H1 (cell line): ENCODE measurements around the gene CD247. TPM values are rescaled to one million over a fixed set of nuclear protein-coding genes. Genes with fewer than 3 reads are reported as not detected.

Experiments used
- CTCF ChIA-PET: fragments of 300-600 bp; sonication (Branson Sonifier 250); formaldehyde crosslinking; loops from one replicate; lab custom pipeline; 2021; ENCODE audit not compliant: partially characterized antibody; lab: Charles Lee
- POLR2A ChIA-PET: fragments of 300-600 bp; sonication (Branson Sonifier 250); formaldehyde crosslinking; loops from one replicate; lab custom pipeline; 2021; ENCODE audit warnings: inconsistent platforms; ENCODE audit not compliant: partially characterized antibody; lab: Charles Lee
- DNase-seq, 2 experiments: peaks; one replicate each; pipeline versions ENCODE4 v3.0.0 to v3.0.0-alpha.2; 2010 to 2022; ENCODE audit warnings: low spot score in 2 of 2, low read depth in 1 of 2, mixed read lengths in 1 of 2
- FAIRE-seq: peaks from 2 replicates; lab custom pipeline; 2011; peaks lifted over from hg19 to GRCh38; lab: Jason Lieb, UNC
- H2AFZ ChIP-seq: 2 replicates; pipeline ENCODE4 v1.8.1; 2012; ENCODE audit warnings: low read length, inconsistent platforms
- H2AK5ac ChIP-seq: 2 replicates; pipeline ENCODE4 v1.6.1; 2013; ENCODE audit warnings: low read depth, low read length
- H2BK120ac ChIP-seq: replicated peaks from 2 replicates; pipeline ENCODE3; 2013; ENCODE audit warnings: low read depth, low read length, inconsistent platforms
- H2BK12ac ChIP-seq: 2 replicates; pipeline ENCODE4 v1.6.1; 2013; ENCODE audit warnings: low read depth, low read length
- H2BK15ac ChIP-seq: 2 replicates; pipeline ENCODE4 v1.6.1; 2013; ENCODE audit warnings: low read length
- H2BK20ac ChIP-seq: 2 replicates; pipeline ENCODE4 v1.6.1; 2013; ENCODE audit warnings: low read length
- H2BK5ac ChIP-seq: 2 replicates; pipeline ENCODE4 v1.6.1; 2013; ENCODE audit warnings: low read depth, low read length
- H3K14ac ChIP-seq: 2 replicates; pipeline ENCODE4 v1.6.1; 2013; ENCODE audit warnings: inconsistent platforms; ENCODE audit not compliant: insufficient read length
- H3K18ac ChIP-seq: 2 replicates; pipeline ENCODE4 v1.6.1; 2013; ENCODE audit warnings: low read length; ENCODE audit errors: extremely low read depth
- H3K23ac ChIP-seq: 2 replicates; pipeline ENCODE4 v1.6.1; 2013; ENCODE audit warnings: inconsistent platforms; ENCODE audit not compliant: insufficient read length
- H3K23me2 ChIP-seq: 2 replicates; pipeline ENCODE4 v1.6.1; 2013; ENCODE audit warnings: low read depth, low read length
- H3K27ac ChIP-seq: 2 replicates; pipeline ENCODE4 v1.6.1; 2011; ENCODE audit warnings: low read depth, low read length, inconsistent platforms
- H3K27me3 ChIP-seq, 4 experiments: replicated peaks in 1 of 4; 1 replicate in 1 of 4; 2 replicates in 3 of 4; pipeline versions ENCODE4 v1.6.1 to v1.8.1; 2011 to 2013; ENCODE audit warnings: low read length in 3 of 4, mild to moderate bottlenecking in 3 of 4, inconsistent platforms in 2 of 4, mixed read lengths in 2 of 4, moderate library complexity in 1 of 4; ENCODE audit not compliant: control insufficient read depth in 3 of 4, insufficient read depth in 3 of 4; ENCODE audit errors: extremely low read depth in 1 of 4
- H3K36me3 ChIP-seq, 4 experiments: 2 replicates each; pipeline versions ENCODE4 v1.6.1 to v1.8.1; 2011 to 2013; ENCODE audit warnings: mild to moderate bottlenecking in 4 of 4, low read length in 3 of 4, moderate library complexity in 2 of 4, control low read depth in 1 of 4, inconsistent platforms in 1 of 4; ENCODE audit not compliant: insufficient read depth in 4 of 4, control insufficient read depth in 2 of 4
- H3K4ac ChIP-seq: replicated peaks from 2 replicates; pipeline ENCODE3; 2013; ENCODE audit warnings: low read length, low read depth, mixed read lengths, inconsistent platforms; ENCODE audit not compliant: insufficient read length
- H3K4me1 ChIP-seq, 4 experiments: replicated peaks in 1 of 4; 1 replicate in 1 of 4; 2 replicates in 3 of 4; pipeline versions ENCODE4 v1.6.1 to v1.8.1; 2011 to 2013; ENCODE audit warnings: low read length in 3 of 4, inconsistent platforms in 2 of 4, mixed read lengths in 1 of 4; ENCODE audit not compliant: insufficient read depth in 4 of 4, control insufficient read depth in 3 of 4
- H3K4me2 ChIP-seq, 2 experiments: 2 replicates each; pipeline versions ENCODE4 v1.6.1 to v1.8.1; 2011 to 2013; ENCODE audit warnings: low read depth in 2 of 2, low read length in 2 of 2, control low read depth in 1 of 2, inconsistent platforms in 1 of 2, mild to moderate bottlenecking in 1 of 2; ENCODE audit not compliant: insufficient read depth in 1 of 2
- H3K4me3 ChIP-seq, 4 experiments: fragments of 200-600, 300-600 bp in 1 of 4; sonication (generic), shearing (Covaris generic), sonication (Bioruptor Twin) in 1 of 4; 2 replicates each; pipeline versions ENCODE4 v1.5.1 to v1.8.1; 2011 to 2016; ENCODE audit warnings: low read length in 4 of 4, low read depth in 3 of 4, control low read depth in 2 of 4, inconsistent platforms in 2 of 4, mild to moderate bottlenecking in 2 of 4, mixed read lengths in 1 of 4, moderate library complexity in 1 of 4; ENCODE audit not compliant: insufficient read depth in 2 of 4; ENCODE audit errors: extremely low read depth in 1 of 4
- H3K56ac ChIP-seq: replicated peaks from 2 replicates; pipeline ENCODE3; 2013; ENCODE audit warnings: low read depth, mild to moderate bottlenecking, mixed read lengths, low read length, inconsistent platforms; ENCODE audit not compliant: insufficient read length
- H3K79me1 ChIP-seq: 2 replicates; pipeline ENCODE4 v1.6.1; 2013; ENCODE audit warnings: low read depth, low read length, control low read depth
- H3K79me2 ChIP-seq, 2 experiments: 2 replicates each; pipeline versions ENCODE4 v1.6.1 to v1.8.1; 2012 to 2013; ENCODE audit warnings: low read length in 2 of 2, mild to moderate bottlenecking in 2 of 2, inconsistent platforms in 1 of 2; ENCODE audit not compliant: insufficient read depth in 2 of 2, control insufficient read depth in 1 of 2
- H3K9ac ChIP-seq, 4 experiments: replicated peaks in 1 of 4; 1 replicate in 1 of 4; 2 replicates in 3 of 4; pipeline versions ENCODE4 v1.6.1 to v1.8.1; 2011 to 2013; ENCODE audit warnings: low read depth in 3 of 4, low read length in 3 of 4, control low read depth in 2 of 4, mild to moderate bottlenecking in 2 of 4, moderate library complexity in 2 of 4, inconsistent platforms in 1 of 4; ENCODE audit errors: extremely low read depth in 1 of 4
- H3K9me3 ChIP-seq, 2 experiments: 2 replicates each; pipeline versions ENCODE4 v1.6.1 to v1.8.1; 2012 to 2013; ENCODE audit warnings: mild to moderate bottlenecking in 2 of 2, moderate library complexity in 2 of 2, control low read depth in 1 of 2, inconsistent platforms in 1 of 2, low read depth in 1 of 2, low read length in 1 of 2, mixed read lengths in 1 of 2; ENCODE audit not compliant: insufficient read depth in 2 of 2
- H4K20me1 ChIP-seq, 2 experiments: replicated peaks in 1 of 2; 2 replicates each; pipeline versions ENCODE3 to v1.8.1; 2011 to 2013; ENCODE audit warnings: inconsistent platforms in 2 of 2, low read length in 2 of 2, mild to moderate bottlenecking in 1 of 2; ENCODE audit not compliant: insufficient read depth in 2 of 2, control insufficient read depth in 1 of 2
- H4K5ac ChIP-seq: 2 replicates; pipeline ENCODE4 v1.6.1; 2013; ENCODE audit warnings: low read length, low read depth, mixed read lengths, inconsistent platforms; ENCODE audit not compliant: insufficient read length
- H4K8ac ChIP-seq: 2 replicates; pipeline ENCODE4 v1.8.0; 2013; ENCODE audit warnings: mild to moderate bottlenecking, moderate library complexity, low read length, inconsistent platforms; ENCODE audit not compliant: insufficient read depth; ENCODE audit errors: extremely low read depth
- H4K91ac ChIP-seq: replicated peaks from 2 replicates; pipeline ENCODE3; 2013; ENCODE audit warnings: low read length, mixed read lengths, inconsistent platforms; ENCODE audit not compliant: insufficient read length
- CBX5 ChIP-seq: fragments of 300-800, 300-1000 bp; sonication (generic); IDR thresholded peaks from 2 replicates; pipeline ENCODE4 v1.7.1; 2016; ENCODE audit warnings: antibody characterized with exemption, low read length, low read depth
- CBX8 ChIP-seq: fragments of 300-800, 300-1000 bp; sonication (generic); IDR thresholded peaks from 2 replicates; pipeline ENCODE4 v1.7.1; 2016; ENCODE audit warnings: low read depth, low read length, borderline replicate concordance
- CHD2 ChIP-seq: IDR thresholded peaks from 2 replicates; pipeline ENCODE4 v1.6.1; 2012; ENCODE audit warnings: low read length, improper control_type of control experiment
- CTBP2 ChIP-seq: IDR thresholded peaks from 2 replicates; pipeline ENCODE4 v1.7.0; 2011; ENCODE audit warnings: borderline replicate concordance, mild to moderate bottlenecking, moderate library complexity, mixed read lengths, low read length; ENCODE audit not compliant: insufficient read depth, insufficient read length
- EZH2 ChIP-seq: fragments of 200-600 bp; sonication (generic); IDR thresholded peaks from 2 replicates; pipeline ENCODE4 v1.7.1; 2012; ENCODE audit warnings: low read depth, mild to moderate bottlenecking, moderate library complexity, low read length, inconsistent platforms; ENCODE audit not compliant: severe bottlenecking
- GABPA ChIP-seq: IDR thresholded peaks from 2 replicates; pipeline ENCODE4 v1.6.1; 2011; ENCODE audit warnings: mild to moderate bottlenecking, low read length, moderate library complexity, borderline replicate concordance; ENCODE audit not compliant: insufficient read depth
- NRF1 ChIP-seq: IDR thresholded peaks from 2 replicates; pipeline ENCODE4 v1.6.1; 2011; ENCODE audit warnings: mild to moderate bottlenecking, low read depth, low read length, improper control_type of control experiment
- POLR2A ChIP-seq, 2 experiments: IDR thresholded peaks; 1 replicate in 1 of 2; 2 replicates in 1 of 2; pipeline ENCODE4 v1.6.1; 2011; ENCODE audit warnings: low read depth in 2 of 2, low read length in 2 of 2, mild to moderate bottlenecking in 2 of 2; ENCODE audit errors: control extremely low read depth in 1 of 2
- RNF2 ChIP-seq: fragments of 200-900, 300-1000 bp; sonication (generic); IDR thresholded peaks from 2 replicates; pipeline ENCODE4 v1.7.1; 2016; ENCODE audit warnings: borderline replicate concordance, low read depth, mild to moderate bottlenecking, antibody characterized with exemption, low read length; ENCODE audit not compliant: poor library complexity, severe bottlenecking; ENCODE audit errors: missing control alignments
- TCF12 ChIP-seq: IDR thresholded peaks from 2 replicates; pipeline ENCODE4 v1.6.1; 2011; ENCODE audit warnings: low read depth, mild to moderate bottlenecking, low read length
- WGBS, 2 experiments: shearing (Covaris generic) in 1 of 2; methylation state at CpG; one replicate each; pipeline versions ENCODE4 v1.1.6 to v1.1.7; 2013 to 2015; ENCODE audit warnings: low lambda C conversion rate in 2 of 2, mixed read lengths in 2 of 2, inconsistent platforms in 1 of 2, low coverage in 1 of 2, missing lambda C conversion rate in 1 of 2; ENCODE audit not compliant: insufficient replicate concordance in 2 of 2, insufficient coverage in 1 of 2, insufficient read length in 1 of 2; ENCODE audit errors: extremely low coverage in 1 of 2, missing lambda C conversion rate in 1 of 2; 5-methylcytosine and 5-hydroxymethylcytosine counted together
- polyA plus RNA-seq, 7 experiments: library from polyadenylated mRNA; depleted of rRNA in 3 of 7; stranded (reverse) in 5 of 7; unstranded in 2 of 7; fragments of >200 nt in 5 of 7; fragments of 200-250 nt in 2 of 7; gene quantifications; 1 replicate in 5 of 7; 2 replicates in 1 of 7; 4 replicates in 1 of 7; pipeline versions ENCODE4 v1.2.1 to v1.2.3, GENCODE V29; 2011 to 2013; ENCODE audit warnings: missing spikeins in 2 of 7, mixed read lengths in 2 of 7
- total RNA-seq: library from RNA; stranded (reverse); fragmentation: NEBNext Ultra II Directional; extraction: Animal tissue kit (Norgen Biotek cat#: 25700); gene quantifications from 2 replicates; pipeline ENCODE4 v1.2.1, GENCODE V29; 2021
- TF ChIP-seq, protein P1 (sequence below): IDR thresholded peaks from 2 replicates; pipeline ENCODE4 v1.6.1; 2011; ENCODE audit warnings: low read length, improper control_type of control experiment

Gene CD247
- total and polyA plus RNA-seq, 2 of the 8 experiments (the other 6 are each of a cell fraction or from before 2014, with no cell fraction given): 2.0 to 2.2 TPM

DNA sequence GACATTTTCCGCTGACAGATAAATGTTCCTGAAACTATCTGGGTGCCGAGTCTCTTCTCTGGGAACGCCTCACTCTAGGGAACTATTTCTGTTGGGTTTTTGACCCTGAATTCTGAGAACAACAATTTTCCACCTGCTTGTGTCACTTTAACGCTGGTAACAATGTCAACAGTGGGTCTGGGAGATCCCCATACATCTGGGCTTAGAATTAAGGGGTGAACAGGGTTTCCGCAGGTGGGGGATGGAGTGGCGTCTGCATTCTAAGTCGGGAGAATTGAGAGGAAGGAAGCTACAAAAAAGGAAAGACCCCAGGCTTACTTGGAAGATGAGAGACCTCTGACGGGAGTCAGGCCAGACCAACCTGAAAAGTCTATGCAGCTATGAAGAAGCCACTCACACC lies 8.7 kb downstream of the CD247 start:
- no peaks in the 10 kb centered on the region for H3K79me1 ChIP-seq
- no peak overlapping the region for H4K5ac ChIP-seq
- no peak overlapping the region for H2BK120ac ChIP-seq
- H2BK15ac ChIP-seq: no peak overlapping the region
- H4K91ac ChIP-seq: no peak overlapping the region
- no peak overlapping the region for H2BK5ac ChIP-seq
- no peak overlapping the region for H3K9ac ChIP-seq
- no peak overlapping the region for H3K18ac ChIP-seq
- H3K27ac ChIP-seq: no peak overlapping the region
- no peak overlapping the region for H3K4me3 ChIP-seq
- H3K36me3 ChIP-seq: no peaks in the 10 kb centered on the region
- no peak for FAIRE-seq
- H3K23ac ChIP-seq: no peak overlapping the region
- H3K27me3 ChIP-seq: no peaks in the 10 kb centered on the region
- no peak overlapping the region for H2BK20ac ChIP-seq
- no peaks in the 10 kb centered on the region for H3K79me2 ChIP-seq
- no peak overlapping the region for H3K4ac ChIP-seq
- peak in 1 of 2 experiments; percentile 31 for DNase-seq
- H3K4me2 ChIP-seq: no peak overlapping the region
- H2AFZ ChIP-seq: no peak overlapping the region
- no peak overlapping the region for H3K14ac ChIP-seq
- H2BK12ac ChIP-seq: no peak overlapping the region
- no peaks in the 10 kb centered on the region for H3K9me3 ChIP-seq
- no peak overlapping the region for H3K56ac ChIP-seq
- H3K23me2 ChIP-seq: no peaks in the 10 kb centered on the region
- H2AK5ac ChIP-seq: no peak overlapping the region
- 92% methylated on average over 8 of the region's 8 CpGs; no CpG with 5 or more reads in 1 of the 2 experiments for WGBS, 2 experiments
- H4K20me1 ChIP-seq: no peaks in the 10 kb centered on the region
- H3K4me1 ChIP-seq: peaks cover 0 to 6% (median 1%) of the 10 kb centered on the region in 4 experiments; a peak in 2 of 7 replicates
- ChIA-PET CTCF (interaction anchor here (0.6 to 1.6 kb wide), 3 partner anchors 24 to 143 kb away, joined by 3 to 5 read pairs (median 3); no protein-coding TSS in a partner anchor), POLR2A (no interaction called here)
- H4K8ac ChIP-seq: no peak overlapping the region
- TF ChIP-seq CTBP2: no peak
- TF ChIP-seq EZH2: no peak
- no peak for TF ChIP-seq CHD2
- no peak for TF ChIP-seq CBX8
- no peak for TF ChIP-seq NRF1
- TF ChIP-seq GABPA: no peak
- TF ChIP-seq POLR2A (IDR thresholded peaks at IDR 0.05; ENCODE audit: control extremely low read depth in 1 of 2, low read depth in 2 of 2, low read length in 2 of 2): no peak
- no peak for TF ChIP-seq TCF12
- no peak for TF ChIP-seq CBX5
- TF ChIP-seq, protein P1, sequence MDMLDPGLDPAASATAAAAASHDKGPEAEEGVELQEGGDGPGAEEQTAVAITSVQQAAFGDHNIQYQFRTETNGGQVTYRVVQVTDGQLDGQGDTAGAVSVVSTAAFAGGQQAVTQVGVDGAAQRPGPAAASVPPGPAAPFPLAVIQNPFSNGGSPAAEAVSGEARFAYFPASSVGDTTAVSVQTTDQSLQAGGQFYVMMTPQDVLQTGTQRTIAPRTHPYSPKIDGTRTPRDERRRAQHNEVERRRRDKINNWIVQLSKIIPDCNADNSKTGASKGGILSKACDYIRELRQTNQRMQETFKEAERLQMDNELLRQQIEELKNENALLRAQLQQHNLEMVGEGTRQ: no peak
- no peak for TF ChIP-seq RNF2
